NCI-H1105 (cell line): ENCODE data around the gene FAM163A.
"Not testable (repeated sequence)": the region's sequence is repeated elsewhere in the genome, so short reads cannot be mapped to it uniquely, and the experiment has no call there.

Experiments
- DNase-seq: peaks from one replicate; lab custom pipeline; 2025; lab: John Stamatoyannopoulos, UW

FAM163A gene

GRCh38 chr1:179742717-179743678 is at the start of gene FAM163A:
Gene FAM163A (plus strand): TSS chr1:179743291. CDS start chr1:179813098, 69,807 bp downstream.
- peak; percentile 36 for DNase-seq

- DNase-seq = not testable (repeated sequence)
Measured at GRCh38 chr1:179694530-179694929, 48.6 kb upstream of the FAM163A start.

- DNase-seq = no peak
Measured at GRCh38 chr1:179702946-179703539, 40.0 kb upstream of the FAM163A start.

DNA sequence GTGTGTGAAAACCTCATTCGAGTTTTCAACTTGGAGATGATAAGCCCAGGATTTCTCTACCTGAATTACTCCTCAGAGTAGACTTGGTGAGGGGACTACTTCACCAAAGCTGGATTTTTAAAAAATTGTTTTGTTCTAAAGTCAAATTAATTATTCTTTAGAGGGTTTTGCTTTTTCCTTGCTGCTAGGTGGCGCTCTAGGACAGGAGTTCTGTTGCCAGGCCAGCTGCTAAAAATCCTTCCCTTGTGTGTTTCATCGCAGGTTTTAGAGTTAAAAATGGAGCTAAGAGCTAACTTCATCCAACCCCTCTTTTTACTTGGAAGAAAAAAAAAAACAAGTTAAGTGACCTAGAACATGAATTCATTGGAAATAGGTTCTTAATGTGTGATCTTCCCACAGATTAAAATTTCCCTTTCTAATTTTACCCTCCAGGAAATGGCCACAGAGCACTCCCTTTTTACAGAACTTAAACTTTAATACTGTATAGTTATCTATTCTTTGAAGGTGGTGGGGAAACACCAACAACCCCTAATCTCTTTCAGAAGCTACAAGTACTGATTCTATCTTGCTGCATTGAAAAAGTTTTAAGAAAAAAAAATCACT is 36.7 kb upstream of the FAM163A start:
- peak; percentile 49 for DNase-seq

DNA sequence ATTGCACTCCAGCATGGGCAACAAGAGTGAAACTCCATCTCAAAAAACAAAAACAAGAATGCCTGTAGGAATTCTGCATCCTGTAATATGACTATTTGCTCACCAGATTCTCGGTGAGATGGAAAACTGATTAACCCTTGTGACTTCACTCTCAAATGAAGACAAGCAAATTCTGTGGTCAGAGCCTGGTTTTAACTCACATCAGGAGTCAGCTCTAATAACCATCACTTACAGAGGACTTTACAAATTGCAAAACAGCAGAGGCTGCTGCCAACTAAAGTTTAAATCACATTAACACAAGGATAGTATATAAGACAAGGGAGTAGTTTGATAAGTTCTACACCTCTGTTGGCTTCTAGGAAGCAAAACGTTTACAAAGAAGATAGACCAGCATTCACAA is 35.7 kb upstream of the FAM163A start:
- no peak for DNase-seq

DNA sequence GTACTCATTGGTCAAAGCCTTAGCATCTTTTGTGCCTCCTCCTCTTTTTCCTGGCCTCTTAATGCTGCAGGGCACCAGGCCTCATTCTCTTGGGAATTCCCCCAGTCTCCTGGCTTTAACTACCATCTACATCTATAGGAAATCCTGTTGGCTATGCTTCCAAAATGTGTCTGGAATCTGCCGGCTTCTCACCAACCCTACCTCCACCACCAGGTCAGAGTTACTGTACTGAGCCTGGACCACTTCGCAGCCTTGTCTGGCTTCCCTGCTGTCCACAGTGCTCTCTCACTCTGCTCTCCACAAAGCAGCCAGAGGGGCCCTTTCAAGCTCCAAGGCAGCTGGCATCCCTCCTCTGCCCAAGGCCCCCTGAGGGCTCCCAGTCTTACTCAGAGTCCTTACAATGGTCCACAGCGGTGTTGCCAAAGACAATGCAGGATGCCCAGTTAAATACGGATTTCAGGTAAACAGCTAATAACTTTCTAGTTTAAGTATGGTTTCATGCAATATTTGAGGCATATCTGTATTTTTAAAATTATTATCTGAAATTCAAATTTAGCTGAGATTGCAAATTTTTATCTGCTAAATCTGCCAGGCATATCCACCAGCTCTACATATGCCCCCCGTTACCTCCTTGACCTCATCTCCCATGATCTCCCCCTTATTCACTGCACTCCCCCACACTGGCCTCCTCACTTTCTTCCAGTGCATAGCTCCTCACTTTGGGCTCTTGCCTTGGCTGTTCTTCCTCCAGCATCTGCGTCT is 34.5 kb upstream of the FAM163A start:
- DNase-seq = no peak

DNA sequence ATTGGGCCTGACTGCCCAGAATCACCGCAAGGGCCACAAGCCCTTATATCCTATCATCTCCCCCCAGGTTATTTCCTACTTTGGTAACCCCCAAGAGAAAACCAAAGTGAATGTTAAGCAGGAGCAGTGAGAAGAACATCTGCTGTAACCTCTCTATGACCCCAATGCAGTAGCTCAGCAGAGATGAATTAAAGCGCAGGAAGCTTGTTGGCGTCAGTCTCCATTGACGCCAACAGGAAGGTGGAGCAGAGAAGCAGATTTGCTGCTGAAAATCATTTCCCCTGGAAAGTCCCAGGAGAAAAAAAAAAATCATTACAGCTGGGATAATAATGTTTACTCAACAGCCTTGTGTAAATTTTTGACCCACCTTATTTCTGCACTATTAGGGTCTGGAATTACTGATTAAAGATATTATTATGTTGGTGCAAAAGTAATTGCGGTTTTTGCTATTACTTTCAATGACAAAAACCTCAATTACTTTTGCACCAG is 33.2 kb upstream of the FAM163A start:
- DNase-seq = no peak

DNA sequence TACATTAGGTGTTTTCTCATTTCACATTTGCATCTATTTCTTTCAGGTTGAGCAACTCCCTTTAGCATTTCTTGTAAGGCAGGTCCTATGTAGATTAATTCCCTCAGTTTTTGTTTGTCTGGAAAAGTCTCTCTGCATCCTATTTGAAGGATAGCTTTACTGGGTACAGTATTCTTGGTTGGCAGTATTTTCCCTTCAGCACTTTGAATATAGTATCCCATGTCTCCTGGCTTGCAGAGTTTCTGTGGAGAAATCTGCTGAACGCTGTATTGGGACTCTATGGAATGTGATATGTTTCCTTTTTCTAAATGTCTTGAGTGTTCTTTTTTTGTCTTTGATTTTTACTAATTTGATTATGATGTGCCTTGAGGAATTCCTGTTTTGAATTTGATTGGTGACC is 28.9 kb upstream of the FAM163A start:
- no peak for DNase-seq

- no peak for DNase-seq
Measured at GRCh38 chr1:179714623-179715022, 28.5 kb upstream of the FAM163A start.

- no peak for DNase-seq
Measured at GRCh38 chr1:179719272-179719671, 23.8 kb upstream of the FAM163A start.

DNA sequence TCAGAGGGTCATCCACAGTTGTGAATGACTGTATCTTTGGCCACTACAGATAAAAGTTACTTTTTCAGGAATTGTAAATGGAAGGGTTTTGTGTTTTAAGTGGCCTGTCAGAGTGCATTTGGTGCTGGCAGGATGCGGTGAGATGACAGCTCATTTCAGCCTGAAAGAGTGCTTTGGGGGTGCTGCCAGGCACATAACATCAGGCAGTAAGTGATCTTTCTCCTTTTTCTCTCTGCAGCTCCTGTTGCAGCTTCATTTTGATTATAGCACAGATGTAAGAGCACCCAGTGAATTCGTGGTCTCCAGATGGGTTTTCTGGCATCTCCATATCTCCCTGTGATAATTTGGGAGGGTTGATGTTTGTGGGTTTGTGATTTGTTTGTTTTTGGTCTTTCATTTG is 14.8 kb upstream of the FAM163A start:
- no peak for DNase-seq

- DNase-seq = no peak
Measured at GRCh38 chr1:179729881-179730280, 13.2 kb upstream of the FAM163A start.

DNA sequence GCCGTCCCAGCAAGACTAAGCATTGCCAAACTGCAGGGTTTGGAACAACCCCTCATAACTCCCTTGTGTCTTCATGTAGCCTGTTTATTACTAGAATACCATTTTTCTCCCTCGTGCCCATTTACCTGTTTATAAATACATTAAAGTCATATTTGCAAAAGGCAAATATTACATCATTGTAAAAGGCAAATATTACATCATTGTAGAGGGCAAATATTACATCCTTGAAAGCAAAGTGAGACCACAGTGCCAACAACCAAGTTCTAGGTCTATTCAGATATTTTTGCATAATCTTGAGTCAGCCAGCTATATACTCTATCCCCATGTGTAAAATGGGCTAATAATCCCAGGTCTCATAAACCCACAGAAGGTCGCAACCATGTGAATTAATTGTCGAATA is 11.4 kb upstream of the FAM163A start:
- DNase-seq = no peak

GRCh38 chr1:179742291-179742690 is 800 bp upstream of the FAM163A start:
- no peak for DNase-seq

DNA sequence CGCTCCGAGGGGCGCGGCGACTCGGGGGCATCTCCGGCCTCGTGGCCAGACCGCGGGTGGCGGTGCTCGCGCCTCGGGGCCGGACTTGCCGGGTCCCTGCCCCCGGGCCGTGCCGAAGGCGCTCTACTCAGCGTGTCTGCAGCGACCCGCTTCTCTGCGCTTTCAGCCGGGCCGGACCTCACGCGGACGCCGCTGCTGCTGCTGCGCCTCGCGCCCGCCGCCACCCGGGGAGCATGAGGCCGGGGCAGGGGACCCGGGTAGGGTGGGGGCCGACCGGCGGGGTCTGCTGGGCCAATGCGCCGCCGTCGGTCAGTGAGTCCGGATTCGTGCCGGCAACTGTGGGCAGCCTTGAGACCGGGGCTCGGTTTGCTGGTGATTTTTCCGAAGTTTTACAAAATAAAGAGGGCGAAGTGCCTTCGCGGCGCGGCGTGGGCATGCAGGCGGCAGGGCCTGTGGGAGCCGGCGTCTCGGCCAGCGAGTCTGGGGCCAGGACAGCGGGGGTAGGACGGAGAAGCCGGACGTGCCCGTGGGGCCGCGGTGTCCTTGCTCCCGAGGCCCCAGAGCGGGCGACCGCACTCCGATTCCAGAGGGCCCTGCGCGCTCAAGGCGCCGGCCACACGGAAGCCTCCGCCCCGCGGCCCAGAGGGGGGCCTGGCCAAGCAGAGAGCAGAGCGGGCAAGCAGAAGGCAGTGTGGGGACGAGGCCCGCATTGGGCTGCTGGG is 749 bp downstream of the FAM163A start:
- no peak for DNase-seq

- no peak for DNase-seq
Measured at GRCh38 chr1:179744401-179745130, 1.5 kb downstream of the FAM163A start.

- DNase-seq = no peak
Measured at GRCh38 chr1:179745131-179745611, 2.1 kb downstream of the FAM163A start.

GRCh38 chr1:179745743-179746142 is 2.7 kb downstream of the FAM163A start:
- no peak for DNase-seq

- no peak for DNase-seq
Measured at GRCh38 chr1:179747611-179748010, 4.5 kb downstream of the FAM163A start.

GRCh38 chr1:179748772-179749171 is 5.7 kb downstream of the FAM163A start:
- DNase-seq = no peak
